ENCODE results near the gene TMEM200C.
A peak's percentile ranks its signal among the peaks of the same experiment; 100 is the strongest.

TMEM200C gene

GRCh38 chr18:5884375-5884774 is 10.9 kb downstream of the TMEM200C start:
- H3K36me3 ChIP-seq (ENCODE audit: low read length): no peaks in the 10 kb centered on the region
- H3K9me2 ChIP-seq (replicated peaks; ENCODE audit: insufficient read depth, low read length): no peaks in the 10 kb centered on the region
- no peaks in the 10 kb centered on the region for H3K27me3 ChIP-seq (ENCODE audit: low read length)
- no peak overlapping the region for H3K9ac ChIP-seq (ENCODE audit: low read length)
- TF ChIP-seq EZH2phosphoT487 (conservative IDR thresholded peaks at IDR 0.05; ENCODE audit: low read length): no peak
- TF ChIP-seq CTCF (IDR thresholded peaks at IDR 0.05; ENCODE audit: insufficient read depth, low read length, poor library complexity, severe bottlenecking): no peak
- H3F3A ChIP-seq (ENCODE audit: insufficient read depth): no peaks in the 10 kb centered on the region
- H3K79me2 ChIP-seq (ENCODE audit: insufficient read depth, low read length): no peaks in the 10 kb centered on the region
- no peak overlapping the region for H3K27ac ChIP-seq (ENCODE audit: low read depth, low read length)
- no peak overlapping the region for H2AFZ ChIP-seq (ENCODE audit: low read depth, low read length, severe bottlenecking)
- H3K4me3 ChIP-seq (ENCODE audit: insufficient read depth, low read length, poor library complexity, severe bottlenecking): no peak overlapping the region
- no peak overlapping the region for H3K4me2 ChIP-seq (ENCODE audit: low read depth, low read length, poor library complexity, severe bottlenecking)
- no peaks in the 10 kb centered on the region for H3K9me3 ChIP-seq (ENCODE audit: insufficient read depth, low read length)
- no peaks in the 10 kb centered on the region for H4K20me1 ChIP-seq (ENCODE audit: low read depth, low read length)

DNA sequence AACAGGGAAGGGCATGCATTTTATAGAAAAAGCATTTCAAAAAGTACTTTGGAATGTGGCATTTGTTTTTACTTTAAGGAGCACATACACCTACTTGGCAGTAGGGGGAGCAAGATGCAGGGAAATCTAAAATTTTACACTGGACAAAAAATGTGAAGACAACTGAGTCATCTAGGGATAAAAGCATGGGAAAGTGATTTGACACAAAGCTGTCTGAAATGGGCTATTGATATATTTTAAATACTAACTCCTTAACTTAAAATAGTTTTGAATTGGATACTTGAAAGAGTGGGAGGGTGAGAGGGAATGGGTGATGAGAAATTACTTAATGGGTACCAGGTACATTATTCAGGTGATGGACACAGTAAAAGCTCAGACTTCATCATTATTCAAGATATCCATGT is 15.8 kb downstream of the TMEM200C start:
- TF ChIP-seq EZH2phosphoT487 (conservative IDR thresholded peaks at IDR 0.05; ENCODE audit: low read length): no peak
- peak; percentile 58 for TF ChIP-seq CTCF (IDR thresholded peaks at IDR 0.05; ENCODE audit: insufficient read depth, low read length, poor library complexity, severe bottlenecking)
- no peaks in the 10 kb centered on the region for H3K9me2 ChIP-seq (replicated peaks; ENCODE audit: insufficient read depth, low read length)
- no peaks in the 10 kb centered on the region for H3K9me3 ChIP-seq (ENCODE audit: insufficient read depth, low read length)
- H3K9ac ChIP-seq (ENCODE audit: low read length): no peak overlapping the region
- no peaks in the 10 kb centered on the region for H4K20me1 ChIP-seq (ENCODE audit: low read depth, low read length)
- H3K27me3 ChIP-seq (ENCODE audit: low read length): no peaks in the 10 kb centered on the region
- no peaks in the 10 kb centered on the region for H3K36me3 ChIP-seq (ENCODE audit: low read length)
- no peak overlapping the region for H3K4me2 ChIP-seq (ENCODE audit: low read depth, low read length, poor library complexity, severe bottlenecking)
- no peak overlapping the region for H3K27ac ChIP-seq (ENCODE audit: low read depth, low read length)
- no peaks in the 10 kb centered on the region for H3K79me2 ChIP-seq (ENCODE audit: insufficient read depth, low read length)
- no peak overlapping the region for H2AFZ ChIP-seq (ENCODE audit: low read depth, low read length, severe bottlenecking)
- H3K4me3 ChIP-seq (ENCODE audit: insufficient read depth, low read length, poor library complexity, severe bottlenecking): no peak overlapping the region
- no peaks in the 10 kb centered on the region for H3F3A ChIP-seq (ENCODE audit: insufficient read depth)

DNA sequence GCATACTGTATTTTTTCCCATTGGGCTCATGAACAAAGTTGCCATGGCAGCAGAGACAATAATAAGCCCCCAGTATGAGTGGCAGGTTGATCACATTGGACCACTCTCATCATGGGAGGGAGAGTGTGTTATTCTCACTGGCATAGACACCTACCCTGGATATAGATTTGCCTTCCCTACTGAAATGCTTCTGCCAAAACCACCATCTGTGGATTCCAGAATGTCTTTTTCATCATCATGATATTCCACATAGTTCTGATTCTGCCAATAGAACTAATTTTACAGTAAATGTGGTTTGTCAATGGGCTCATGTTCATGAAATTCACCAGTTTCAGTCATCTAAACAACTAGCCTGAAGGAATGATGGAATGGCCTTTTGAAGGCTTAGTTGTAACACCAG is 18.4 kb downstream of the TMEM200C start:
- Histone ChIP-seq H3K27me3 (ENCODE audit: low read length) (no peaks in the 10 kb centered on the region), H3K27ac (ENCODE audit: low read depth, low read length) (no peak overlapping the region), H3F3A (ENCODE audit: insufficient read depth) (no peaks in the 10 kb centered on the region), H2AFZ (ENCODE audit: low read depth, low read length, severe bottlenecking) (no peak overlapping the region), H3K9me2 (replicated peaks; ENCODE audit: insufficient read depth, low read length) (no peaks in the 10 kb centered on the region), H3K9ac (ENCODE audit: low read length) (no peak overlapping the region), H4K20me1 (ENCODE audit: low read depth, low read length) (no peaks in the 10 kb centered on the region), H3K36me3 (ENCODE audit: low read length) (no peaks in the 10 kb centered on the region), H3K79me2 (ENCODE audit: insufficient read depth, low read length) (no peaks in the 10 kb centered on the region), H3K4me2 (ENCODE audit: low read depth, low read length, poor library complexity, severe bottlenecking) (no peak overlapping the region), H3K4me3 (ENCODE audit: insufficient read depth, low read length, poor library complexity, severe bottlenecking) (no peak overlapping the region), H3K9me3 (ENCODE audit: insufficient read depth, low read length) (no peaks in the 10 kb centered on the region)
- TF ChIP-seq EZH2phosphoT487 (conservative IDR thresholded peaks at IDR 0.05; ENCODE audit: low read length) (no peak), CTCF (IDR thresholded peaks at IDR 0.05; ENCODE audit: insufficient read depth, low read length, poor library complexity, severe bottlenecking) (no peak)
